GM19468 (cell line): ENCODE data around the gene TPST1.
A peak's percentile ranks its signal among the peaks of the same experiment; 100 is the strongest.
"Not testable (repeated sequence)": the region's sequence is repeated elsewhere in the genome, so short reads cannot be mapped to it uniquely, and the experiment has no call there.

Source experiments
- ATAC-seq: cut with Tn5 transposase; IDR thresholded peaks from one replicate; pipeline ENCODE4 v1.9.1; 2021; ENCODE audit warnings: mild to moderate bottlenecking, moderate library complexity, moderate number of reproducible peaks; ENCODE audit not compliant: unreplicated experiment; ENCODE audit errors: extremely low read depth

Gene TPST1

GRCh38 chr7:66204822-66205740 is at the start of gene TPST1:
Gene TPST1, plus strand, starts transcription at chr7:66205334. Its CDS starts 35,092 bp downstream, at chr7:66240426.
- peak; percentile 97 for ATAC-seq

DNA sequence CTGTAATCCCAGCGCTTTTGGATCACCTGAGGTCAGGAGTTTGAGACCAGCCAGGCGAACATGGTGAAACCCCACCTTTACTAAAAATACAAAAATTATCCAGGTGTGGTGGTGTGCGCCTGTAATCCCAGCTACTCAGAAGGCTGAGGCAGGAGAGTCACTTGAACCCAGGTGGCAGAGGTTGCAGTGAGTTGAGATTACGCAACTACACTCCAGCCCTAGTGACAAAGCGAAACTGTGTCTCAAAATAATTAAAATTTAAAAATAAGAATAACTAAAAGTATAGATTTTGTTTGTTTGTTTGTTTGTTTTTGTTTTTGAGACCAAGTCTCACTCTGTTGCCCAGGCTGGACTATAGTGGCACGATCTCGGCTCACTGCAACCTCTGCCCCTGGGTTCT is 49.1 kb upstream of the TPST1 start:
- not testable (repeated sequence) for ATAC-seq

DNA sequence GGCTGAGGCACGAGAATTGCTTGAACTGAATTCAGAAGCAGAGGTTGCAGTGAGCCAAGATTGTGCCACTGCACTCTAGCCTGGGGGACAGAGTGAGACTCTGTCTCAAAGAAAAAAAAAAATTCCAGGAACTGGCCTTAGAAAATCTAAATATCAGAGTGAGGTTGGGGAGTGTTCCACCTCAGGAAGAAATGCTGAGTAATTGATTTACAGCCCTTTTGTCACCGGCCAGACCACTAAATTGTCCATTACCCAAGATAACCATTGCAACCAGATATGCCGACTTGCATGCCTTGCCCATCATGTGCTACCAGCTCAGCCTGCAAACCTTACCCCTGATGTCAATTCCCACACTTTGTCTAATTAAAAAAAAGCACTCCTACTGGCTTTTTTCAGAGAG is 48.1 kb upstream of the TPST1 start:
- no peak for ATAC-seq

- no peak for ATAC-seq
Measured at GRCh38 chr7:66162622-66163021, 42.5 kb upstream of the TPST1 start.

GRCh38 chr7:66163186-66163610 is 41.9 kb upstream of the TPST1 start:
- ATAC-seq: no peak

GRCh38 chr7:66164356-66164755 is 40.8 kb upstream of the TPST1 start:
- ATAC-seq: no peak

DNA sequence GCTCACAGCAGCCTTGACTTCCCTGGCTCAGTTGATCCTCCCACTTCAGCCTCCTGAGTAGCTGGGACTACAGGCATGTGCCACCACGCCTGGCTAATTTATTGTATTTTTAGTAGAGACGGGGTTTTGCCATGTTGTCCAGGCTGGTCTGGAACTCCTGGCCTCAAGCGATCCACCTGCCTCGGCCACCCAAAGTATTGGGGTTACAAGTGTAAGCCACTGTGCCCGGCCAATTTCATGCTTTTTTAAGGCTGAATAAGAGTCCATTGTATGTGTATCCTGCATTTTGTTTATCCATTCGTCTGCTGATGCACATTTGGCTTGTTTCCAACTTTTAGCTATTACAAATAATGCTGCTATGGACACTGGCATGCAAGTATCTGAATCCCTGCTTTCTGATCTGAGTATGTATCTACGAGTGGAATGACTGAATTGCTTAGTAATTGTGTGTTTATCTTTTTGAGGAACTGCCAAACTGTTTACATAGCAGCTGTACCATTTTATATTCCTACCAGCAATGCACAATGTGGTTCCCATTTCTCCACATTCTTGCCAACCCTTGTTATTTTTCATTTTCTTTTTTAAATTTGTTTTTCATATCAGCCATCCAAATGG is 37.3 kb upstream of the TPST1 start:
- ATAC-seq: no peak

- ATAC-seq: no peak
Measured at GRCh38 chr7:66169616-66170015, 35.5 kb upstream of the TPST1 start.

DNA sequence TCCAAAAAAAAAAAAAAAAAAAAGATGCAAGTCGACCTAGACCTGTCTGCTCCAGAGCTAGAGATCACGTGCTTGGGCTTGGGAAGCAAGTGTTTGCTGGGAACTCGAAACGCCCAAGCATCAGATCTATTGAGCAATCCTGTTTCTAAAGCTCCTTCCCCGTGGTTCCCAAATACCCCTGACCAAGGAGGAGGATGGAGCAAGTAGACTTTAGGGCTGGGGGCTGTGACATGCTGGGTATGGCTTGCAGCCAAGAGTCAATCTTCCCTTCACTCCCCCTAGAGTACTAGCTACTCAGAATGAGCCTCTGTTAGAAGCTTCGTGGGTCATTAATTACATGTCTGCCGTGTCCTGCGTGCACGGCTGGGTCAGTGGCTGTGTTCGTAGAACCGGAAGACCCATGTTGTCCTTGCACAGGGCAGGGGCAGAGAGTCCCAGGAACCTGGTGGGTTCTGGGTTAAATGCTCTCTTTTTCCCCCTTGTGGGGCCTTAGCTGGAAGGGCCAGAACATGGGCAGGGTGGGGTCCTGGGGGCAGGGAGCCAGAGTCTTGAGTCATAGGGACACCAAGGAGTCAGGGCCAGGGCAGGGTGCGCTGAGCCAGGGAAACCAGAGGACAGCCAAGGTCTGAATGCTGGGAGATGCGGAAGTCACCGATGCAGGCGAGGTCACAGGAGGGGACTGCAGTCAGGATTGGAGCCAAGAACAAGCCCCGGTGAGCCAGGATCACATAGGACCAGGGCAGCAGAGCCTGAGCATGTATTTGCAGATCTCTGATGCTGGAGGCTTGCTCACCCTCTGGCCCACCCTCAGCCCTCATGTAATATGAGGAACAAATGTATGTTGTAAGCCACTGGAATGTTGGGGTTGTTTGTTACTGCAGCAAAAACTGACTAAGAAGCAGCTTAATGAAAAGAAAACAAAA is 34.6 kb upstream of the TPST1 start:
- ATAC-seq: no peak

- ATAC-seq: not testable (repeated sequence)
Measured at GRCh38 chr7:66172536-66173401, 32.4 kb upstream of the TPST1 start.

DNA sequence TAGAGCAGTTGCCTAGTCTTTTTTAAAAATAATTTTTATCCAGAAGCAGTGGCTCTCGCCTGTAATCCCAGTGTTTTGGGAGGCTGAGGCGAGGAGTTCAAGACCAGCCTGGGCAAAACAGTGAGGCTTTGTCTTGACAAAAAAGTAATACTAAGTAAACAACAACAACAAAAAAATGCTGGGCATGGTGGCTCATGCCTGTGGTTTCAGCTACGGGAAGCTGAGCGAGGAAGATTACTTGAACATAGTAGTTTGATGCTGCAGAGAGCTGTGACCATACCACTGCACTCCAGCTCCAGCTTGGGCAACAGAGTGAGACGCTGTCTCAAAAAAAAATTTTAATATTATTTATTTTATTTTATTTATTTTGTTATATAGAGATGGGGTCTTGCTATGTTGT is 31.3 kb upstream of the TPST1 start:
- ATAC-seq: no peak

- not testable (repeated sequence) for ATAC-seq
Measured at GRCh38 chr7:66175006-66175405, 30.1 kb upstream of the TPST1 start.

DNA sequence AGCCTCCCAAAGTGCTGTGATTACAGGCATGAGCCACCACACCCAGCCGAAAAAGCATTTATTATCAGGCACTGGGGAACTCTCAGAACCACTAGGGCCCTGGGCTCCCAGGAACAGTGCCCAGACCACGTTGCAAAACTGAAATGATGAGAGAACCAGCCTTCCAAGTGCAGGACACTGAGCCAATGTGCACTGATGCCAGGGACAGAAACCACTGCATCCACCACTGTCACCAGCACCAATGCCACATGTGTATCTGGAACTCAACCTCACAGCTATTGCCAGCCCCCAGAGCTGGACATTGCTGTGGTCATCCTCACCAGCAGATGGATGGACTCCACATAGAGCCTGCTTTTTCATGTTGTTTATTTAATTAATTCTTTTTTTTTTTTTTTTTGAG is 28.2 kb upstream of the TPST1 start:
- no peak for ATAC-seq

- ATAC-seq: no peak
Measured at GRCh38 chr7:66178258-66178657, 26.9 kb upstream of the TPST1 start.

GRCh38 chr7:66181329-66181728 is 23.8 kb upstream of the TPST1 start:
- no peak for ATAC-seq

GRCh38 chr7:66181845-66182244 is 23.3 kb upstream of the TPST1 start:
- ATAC-seq: no peak

- ATAC-seq: no peak
Measured at GRCh38 chr7:66182920-66183319, 22.2 kb upstream of the TPST1 start.

DNA sequence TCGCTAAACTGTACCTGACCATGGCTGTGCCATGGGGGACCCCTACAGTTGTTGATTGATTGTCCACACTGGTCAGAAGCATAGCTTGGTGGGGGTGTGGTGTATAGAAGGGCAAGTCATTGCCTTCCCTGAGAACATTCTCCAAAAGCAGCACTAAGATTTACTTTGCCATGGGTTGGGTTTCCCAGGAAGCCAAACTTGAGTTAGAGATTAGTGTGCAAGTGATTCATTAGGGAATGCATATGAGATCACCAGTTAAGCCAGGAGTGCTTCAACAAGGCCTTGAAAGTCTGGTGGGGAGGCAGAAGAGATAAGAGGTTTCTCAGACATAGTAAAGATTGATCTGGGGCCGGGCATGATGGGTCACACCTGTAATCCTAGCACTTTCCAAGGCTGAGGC is 21.4 kb upstream of the TPST1 start:
- no peak for ATAC-seq

DNA sequence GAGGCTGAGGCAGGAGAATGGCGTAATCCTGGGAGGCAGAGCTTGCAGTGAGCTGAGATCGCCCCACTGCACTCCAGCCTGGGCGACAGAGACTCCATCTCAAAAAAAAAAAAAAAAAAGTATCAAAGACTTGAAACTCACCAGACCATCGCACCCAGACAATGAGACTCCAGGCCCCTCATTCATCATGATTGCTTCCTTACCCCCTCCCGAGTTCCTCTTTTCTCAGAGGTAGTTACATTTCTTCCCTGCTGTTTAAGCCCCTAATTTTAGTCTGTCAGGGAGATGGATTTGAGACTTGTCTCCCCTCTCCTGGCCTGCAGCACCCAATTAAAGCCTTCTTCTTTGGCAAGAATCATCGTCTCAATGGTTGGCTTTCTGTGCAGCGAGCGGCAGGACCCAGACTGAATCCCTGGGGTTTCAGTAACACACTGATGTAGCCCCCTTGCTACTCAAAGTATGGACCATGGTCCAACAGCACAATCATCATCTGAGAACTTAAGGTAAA is 19.4 kb upstream of the TPST1 start:
- no peak for ATAC-seq
